ENCODE results near the gene ROBO2. TPM values are rescaled to one million over a fixed set of nuclear protein-coding genes. Genes with fewer than 3 reads are reported as not detected.

Gene ROBO2
- total and polyA plus RNA-seq, 10 of the 15 experiments (the other 5 are each of a cell fraction or from before 2014, with no cell fraction given) = 0.22 to 2.5 (median 0.81) TPM

DNA sequence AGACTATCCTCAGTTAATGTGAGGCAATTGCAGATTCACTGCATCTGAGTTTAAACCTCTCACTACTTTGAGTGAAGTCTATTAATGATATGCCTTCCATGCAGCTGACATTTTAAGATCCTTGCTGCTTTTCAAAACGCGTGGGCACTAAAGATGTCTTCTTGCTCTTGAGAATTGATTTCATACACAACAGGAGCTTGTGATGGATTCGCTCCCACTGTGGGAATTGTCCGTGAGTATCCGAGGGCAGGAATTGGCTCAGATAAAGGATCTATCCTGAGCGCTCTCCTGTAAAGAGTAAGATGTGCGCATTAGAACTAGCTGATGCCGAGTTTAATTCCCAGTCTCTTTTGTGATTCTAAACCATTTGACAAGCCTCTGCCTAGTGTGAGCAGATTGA, 167.9 kb downstream of the ROBO2 start:
- 73% methylated on average over 8 of the region's 8 CpGs for WGBS (ENCODE audit: insufficient coverage, insufficient replicate concordance, low lambda C conversion rate, missing lambda C conversion rate)
- no peaks in the 10 kb centered on the region for H4K20me1 ChIP-seq (ENCODE audit: control insufficient read depth, insufficient read depth)
- H3K27ac ChIP-seq (ENCODE audit: control insufficient read depth, insufficient read depth) = no peak overlapping the region
- H3K79me2 ChIP-seq (ENCODE audit: control insufficient read depth, insufficient read depth, low read length) = no peaks in the 10 kb centered on the region
- no peak for ATAC-seq
- CTCF ChIA-PET = interaction anchor here (1.3 to 1.5 kb wide), 2 partner anchors 21 to 38 kb away, joined by 3 read pairs; no protein-coding TSS in a partner anchor
- TF ChIP-seq, protein P1, sequence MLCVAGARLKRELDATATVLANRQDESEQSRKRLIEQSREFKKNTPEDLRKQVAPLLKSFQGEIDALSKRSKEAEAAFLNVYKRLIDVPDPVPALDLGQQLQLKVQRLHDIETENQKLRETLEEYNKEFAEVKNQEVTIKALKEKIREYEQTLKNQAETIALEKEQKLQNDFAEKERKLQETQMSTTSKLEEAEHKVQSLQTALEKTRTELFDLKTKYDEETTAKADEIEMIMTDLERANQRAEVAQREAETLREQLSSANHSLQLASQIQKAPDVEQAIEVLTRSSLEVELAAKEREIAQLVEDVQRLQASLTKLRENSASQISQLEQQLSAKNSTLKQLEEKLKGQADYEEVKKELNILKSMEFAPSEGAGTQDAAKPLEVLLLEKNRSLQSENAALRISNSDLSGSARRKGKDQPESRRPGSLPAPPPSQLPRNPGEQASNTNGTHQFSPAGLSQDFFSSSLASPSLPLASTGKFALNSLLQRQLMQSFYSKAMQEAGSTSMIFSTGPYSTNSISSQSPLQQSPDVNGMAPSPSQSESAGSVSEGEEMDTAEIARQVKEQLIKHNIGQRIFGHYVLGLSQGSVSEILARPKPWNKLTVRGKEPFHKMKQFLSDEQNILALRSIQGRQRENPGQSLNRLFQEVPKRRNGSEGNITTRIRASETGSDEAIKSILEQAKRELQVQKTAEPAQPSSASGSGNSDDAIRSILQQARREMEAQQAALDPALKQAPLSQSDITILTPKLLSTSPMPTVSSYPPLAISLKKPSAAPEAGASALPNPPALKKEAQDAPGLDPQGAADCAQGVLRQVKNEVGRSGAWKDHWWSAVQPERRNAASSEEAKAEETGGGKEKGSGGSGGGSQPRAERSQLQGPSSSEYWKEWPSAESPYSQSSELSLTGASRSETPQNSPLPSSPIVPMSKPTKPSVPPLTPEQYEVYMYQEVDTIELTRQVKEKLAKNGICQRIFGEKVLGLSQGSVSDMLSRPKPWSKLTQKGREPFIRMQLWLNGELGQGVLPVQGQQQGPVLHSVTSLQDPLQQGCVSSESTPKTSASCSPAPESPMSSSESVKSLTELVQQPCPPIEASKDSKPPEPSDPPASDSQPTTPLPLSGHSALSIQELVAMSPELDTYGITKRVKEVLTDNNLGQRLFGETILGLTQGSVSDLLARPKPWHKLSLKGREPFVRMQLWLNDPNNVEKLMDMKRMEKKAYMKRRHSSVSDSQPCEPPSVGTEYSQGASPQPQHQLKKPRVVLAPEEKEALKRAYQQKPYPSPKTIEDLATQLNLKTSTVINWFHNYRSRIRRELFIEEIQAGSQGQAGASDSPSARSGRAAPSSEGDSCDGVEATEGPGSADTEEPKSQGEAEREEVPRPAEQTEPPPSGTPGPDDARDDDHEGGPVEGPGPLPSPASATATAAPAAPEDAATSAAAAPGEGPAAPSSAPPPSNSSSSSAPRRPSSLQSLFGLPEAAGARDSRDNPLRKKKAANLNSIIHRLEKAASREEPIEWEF (IDR thresholded peaks at IDR 0.05; ENCODE audit: insufficient replicate concordance, low read depth, low read length) = no peak
- TF ChIP-seq SMC3 (IDR thresholded peaks at IDR 0.05; ENCODE audit: borderline replicate concordance, low read length) (no peak), SREBF2 (IDR thresholded peaks at IDR 0.05; ENCODE audit: low read length) (no peak), TCF7 (IDR thresholded peaks at IDR 0.05; ENCODE audit: borderline replicate concordance) (no peak), NR2F1 (conservative IDR thresholded peaks at IDR 0.05) (no peak), BACH1 (IDR thresholded peaks at IDR 0.05; ENCODE audit: borderline replicate concordance) (no peak), EGR1 (IDR thresholded peaks at IDR 0.05; ENCODE audit: borderline replicate concordance in 1 of 2, low read depth in 2 of 2, low read length in 2 of 2) (no peak), SMAD5 (IDR thresholded peaks at IDR 0.05; ENCODE audit: low read depth) (no peak), EZH2 (IDR thresholded peaks at IDR 0.05; ENCODE audit: borderline replicate concordance, control insufficient read depth, low read depth, low read length) (no peak), HDGF (IDR thresholded peaks at IDR 0.05) (no peak), BMI1 (IDR thresholded peaks at IDR 0.05; ENCODE audit: borderline replicate concordance) (no peak), RELA (IDR thresholded peaks at IDR 0.05; ENCODE audit: borderline replicate concordance, partially characterized antibody) (no peak)
- RAD21 ChIA-PET (ENCODE audit: unreplicated experiment) = no interaction called here
- no peak overlapping the region for H3K4me2 ChIP-seq (ENCODE audit: control insufficient read depth, insufficient read depth)
- H3K4me1 ChIP-seq (ENCODE audit: control insufficient read depth, insufficient read depth, low read length) = no peaks in the 10 kb centered on the region
- BruUV-seq (replicated peaks) = no TSS peak
- no peak overlapping the region for H3K9ac ChIP-seq (ENCODE audit: control insufficient read depth, insufficient read depth, low read length)
- H2AFZ ChIP-seq (ENCODE audit: control insufficient read depth, low read depth, low read length) = no peak overlapping the region
- intact Hi-C loops (cut with micrococcal nuclease; ENCODE audit: unreplicated experiment) = no loop called here
- no peaks in the 10 kb centered on the region for H3K36me3 ChIP-seq (ENCODE audit: control insufficient read depth in 2 of 2, insufficient read depth in 2 of 2, low read length in 1 of 2)
- POLR2A ChIA-PET = no interaction called here
- FAIRE-seq = no peak
- H3K27me3 ChIP-seq (replicated peaks in 1 of 2; ENCODE audit: control insufficient read depth in 2 of 2, insufficient read depth in 2 of 2, low read length in 1 of 2) = no peaks in the 10 kb centered on the region
- SMC1A ChIA-PET (ENCODE audit: uncharacterized antibody, unreplicated experiment) = interaction anchor here (1.6 kb wide), 1 partner anchor 10 kb away, joined by 5 read pairs; no protein-coding TSS in a partner anchor
- H3K9me3 ChIP-seq (replicated peaks; ENCODE audit: control insufficient read depth, insufficient read depth, low read length) = no peaks in the 10 kb centered on the region
- in situ Hi-C loops (cut with MboI) = no loop called here
- no peak for DNase-seq (ENCODE audit: low read depth, low spot score)
- no peak overlapping the region for H3K4me3 ChIP-seq

Measured in GM12878 (cell line).